Transverse colon (tissue), 4 donors: ENCODE data around the gene C2CD4B. TPM values are rescaled to one million over a fixed set of nuclear protein-coding genes. Genes with fewer than 3 reads are reported as not detected.

Source experiments
- DNase-seq: peaks from one replicate; pipeline ENCODE4 v3.0.0-alpha.2; 2019
- H3K27ac ChIP-seq, 4 donors: fragments of 200-600 bp; sonication (generic); 2 replicates each; pipeline ENCODE4 v1.5.1; 2016 to 2018; ENCODE audit warnings: inconsistent platforms in 4 of 4
- H3K27me3 ChIP-seq: fragments of 200-600 bp; sonication (generic); 2 replicates; pipeline ENCODE4 v1.5.1; 2017; ENCODE audit warnings: inconsistent platforms
- H3K36me3 ChIP-seq, 4 donors: fragments of 200-600 bp; sonication (generic); 2 replicates each; pipeline ENCODE4 v1.5.1; 2017 to 2019; ENCODE audit warnings: inconsistent platforms in 4 of 4
- H3K4me1 ChIP-seq, 4 donors: fragments of 200-600 bp; sonication (generic); 2 replicates each; pipeline ENCODE4 v1.5.1; 2017 to 2020; ENCODE audit warnings: inconsistent platforms in 4 of 4
- H3K4me3 ChIP-seq, 4 donors: fragments of 200-600 bp; sonication (generic); 1 replicate in 1 of 4; 2 replicates in 3 of 4; pipeline versions ENCODE4 v1.5.1 to v1.6.1; 2017 to 2019; ENCODE audit warnings: inconsistent platforms in 4 of 4
- H3K9me3 ChIP-seq, 2 donors: fragments of 200-600 bp; sonication (generic); 2 replicates each; pipeline ENCODE4 v1.5.1; 2017 to 2019; ENCODE audit warnings: inconsistent platforms in 2 of 2
- EP300 ChIP-seq: sonication (generic); formaldehyde crosslinking; IDR thresholded peaks from one replicate; pipeline ENCODE4 v1.6.1; 2017; ENCODE audit warnings: antibody characterized with exemption, low read depth
- POLR2A ChIP-seq: fragments of 450-650 bp; IDR thresholded peaks from one replicate; pipeline ENCODE4 v1.6.1; 2016; ENCODE audit warnings: antibody characterized with exemption, mild to moderate bottlenecking, moderate library complexity
- POLR2AphosphoS5 ChIP-seq, 3 donors: sonication (generic); formaldehyde crosslinking; IDR thresholded peaks; one replicate each; pipeline ENCODE4 v1.6.1; 2016; ENCODE audit warnings: antibody characterized with exemption in 3 of 3
- WGBS, 2 donors: methylation state at CpG; one replicate each; pipeline ENCODE4 v1.1.5; 2018; ENCODE audit warnings: low coverage in 1 of 2; 5-methylcytosine and 5-hydroxymethylcytosine counted together
- in situ Hi-C, 4 donors: fragments of 200-750 bp; cut with MboI; loops; one replicate each; pipeline versions ENCODE4 v1.15.0 to v1.15.1; 2017; ENCODE audit warnings: low sequenced_read_pairs in 3 of 4, low pct_ligation_motif_present in 1 of 4, low pct_unique_long_range_greater_than_20kb in 1 of 4
- intact Hi-C: fragments of 100-400 bp; cut with DNase I; formaldehyde crosslinking; loops from one replicate; pipeline ENCODE4 v1.15.1; 2023; ENCODE audit warnings: low total_unique reads
- total RNA-seq, 4 donors: library from RNA; depleted of rRNA; stranded (reverse); fragments of >200 nt; gene quantifications; one replicate each; pipeline ENCODE4 v1.1.0, GENCODE V29; 2016
- TF ChIP-seq, protein P1 (sequence below), 5 experiments: fragments of 200-600 bp in 3 of 5; fragments of 450-650 bp in 2 of 5; sonication (generic) in 3 of 5; IDR thresholded peaks; 1 replicate in 2 of 5; 2 replicates in 3 of 5; pipeline ENCODE4 v1.5.1; 2016 to 2017; ENCODE audit warnings: antibody characterized with exemption in 5 of 5, inconsistent platforms in 3 of 5, mild to moderate bottlenecking in 2 of 5, moderate library complexity in 1 of 5

C2CD4B gene
- total RNA-seq, 4 donors from 2014 or later, result 2.5 to 29.9 (median 2.7) TPM; not detected in 1

DNA sequence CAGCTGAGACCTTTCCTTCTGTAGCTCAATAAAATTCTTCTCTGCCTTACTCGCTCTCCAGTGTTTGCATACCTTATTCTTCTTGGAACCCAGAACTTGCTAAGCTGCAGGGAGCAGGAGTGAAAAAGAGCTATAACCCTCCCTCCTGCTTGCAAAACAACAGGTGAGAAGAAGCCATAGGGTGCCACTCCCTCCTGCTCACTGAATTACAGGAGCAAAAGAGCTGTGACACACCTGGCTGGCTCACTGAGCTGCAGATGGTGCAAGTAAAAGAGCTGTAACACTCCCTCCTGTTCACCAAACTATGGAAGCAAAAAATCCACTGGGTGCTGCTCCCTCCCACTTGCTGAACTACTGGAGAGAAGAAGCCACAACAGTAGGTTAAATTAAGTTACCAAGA lies 44.2 kb upstream of the C2CD4B start:
- no peaks in the 10 kb centered on the region for H3K36me3 ChIP-seq
- H3K27me3 ChIP-seq, result no peaks in the 10 kb centered on the region
- H3K27ac ChIP-seq, result peak overlapping the region in 3 of 4 donors; percentile 38 to 43 (median 40)
- H3K4me3 ChIP-seq, result no peak overlapping the region
- in situ Hi-C loops, result no loop called here
- DNase-seq, result peak; percentile 59
- no peak for TF ChIP-seq POLR2AphosphoS5 (IDR thresholded peaks at IDR 0.05)
- TF ChIP-seq POLR2A, result no peak
- no peak for TF ChIP-seq EP300
- TF ChIP-seq, protein P1, sequence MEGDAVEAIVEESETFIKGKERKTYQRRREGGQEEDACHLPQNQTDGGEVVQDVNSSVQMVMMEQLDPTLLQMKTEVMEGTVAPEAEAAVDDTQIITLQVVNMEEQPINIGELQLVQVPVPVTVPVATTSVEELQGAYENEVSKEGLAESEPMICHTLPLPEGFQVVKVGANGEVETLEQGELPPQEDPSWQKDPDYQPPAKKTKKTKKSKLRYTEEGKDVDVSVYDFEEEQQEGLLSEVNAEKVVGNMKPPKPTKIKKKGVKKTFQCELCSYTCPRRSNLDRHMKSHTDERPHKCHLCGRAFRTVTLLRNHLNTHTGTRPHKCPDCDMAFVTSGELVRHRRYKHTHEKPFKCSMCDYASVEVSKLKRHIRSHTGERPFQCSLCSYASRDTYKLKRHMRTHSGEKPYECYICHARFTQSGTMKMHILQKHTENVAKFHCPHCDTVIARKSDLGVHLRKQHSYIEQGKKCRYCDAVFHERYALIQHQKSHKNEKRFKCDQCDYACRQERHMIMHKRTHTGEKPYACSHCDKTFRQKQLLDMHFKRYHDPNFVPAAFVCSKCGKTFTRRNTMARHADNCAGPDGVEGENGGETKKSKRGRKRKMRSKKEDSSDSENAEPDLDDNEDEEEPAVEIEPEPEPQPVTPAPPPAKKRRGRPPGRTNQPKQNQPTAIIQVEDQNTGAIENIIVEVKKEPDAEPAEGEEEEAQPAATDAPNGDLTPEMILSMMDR (IDR thresholded peaks at IDR 0.05), result no peak
- H3K9me3 ChIP-seq, result peaks cover 0 to 3% of the 10 kb centered on the region in 2 donors
- no peaks in the 10 kb centered on the region for H3K4me1 ChIP-seq
- intact Hi-C loops, result no loop called here
- 56 to 75% methylated on average over 1 of the region's 1 CpG for WGBS, 2 donors

DNA sequence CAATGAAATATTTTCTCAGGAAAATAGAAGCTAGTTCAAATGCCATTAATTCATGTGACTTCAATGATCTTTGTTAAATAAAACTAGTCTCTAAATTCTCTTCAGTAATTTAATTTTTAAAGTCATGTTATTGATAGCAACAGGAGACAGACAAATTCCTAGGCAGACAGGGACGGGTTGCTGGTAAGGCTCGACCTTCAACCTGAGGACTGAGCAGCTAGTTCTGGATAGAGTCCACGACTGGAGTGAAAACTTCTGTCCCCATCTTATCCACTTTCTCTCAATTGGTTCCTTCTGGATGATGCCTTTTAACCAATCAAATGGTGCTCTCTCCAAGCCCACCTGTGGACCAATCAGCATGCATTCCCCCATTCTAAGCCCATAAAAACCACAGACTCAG lies 43.8 kb upstream of the C2CD4B start:
- intact Hi-C loops (no loop called here), in situ Hi-C loops (no loop called here)
- no peaks in the 10 kb centered on the region for H3K4me1 ChIP-seq
- WGBS, 2 donors, result 83% methylated on average over 3 of the region's 3 CpGs
- no peaks in the 10 kb centered on the region for H3K36me3 ChIP-seq
- no peaks in the 10 kb centered on the region for H3K27me3 ChIP-seq
- no peak overlapping the region for H3K4me3 ChIP-seq
- DNase-seq, result no peak
- H3K27ac ChIP-seq, result peak overlapping the region in 2 of 4 donors; percentile 38 to 43
- H3K9me3 ChIP-seq, result peaks cover 0 to 3% of the 10 kb centered on the region in 2 donors
- TF ChIP-seq POLR2AphosphoS5 (IDR thresholded peaks at IDR 0.05) (no peak), EP300 (no peak), POLR2A (no peak)
- TF ChIP-seq, protein P1 (IDR thresholded peaks at IDR 0.05), result no peak

DNA sequence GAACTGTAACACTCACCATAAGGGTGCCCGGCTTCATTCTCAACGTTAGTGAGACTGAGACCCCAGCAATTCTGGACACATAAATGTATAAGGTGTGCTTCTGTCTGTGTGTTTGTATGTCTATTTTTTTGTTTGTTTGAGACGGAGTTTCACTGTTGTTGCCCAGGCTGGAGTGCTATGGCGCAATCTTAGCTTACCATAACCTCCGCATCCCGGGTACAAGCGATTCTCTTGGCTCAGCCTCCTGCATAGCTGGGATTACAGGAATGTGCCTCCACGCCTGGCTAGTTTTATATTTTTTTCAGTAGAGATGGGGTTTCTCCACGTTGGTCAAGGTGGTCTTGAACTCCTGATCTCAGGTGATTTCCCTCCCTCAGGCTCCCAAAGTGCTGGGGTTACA lies 43.3 kb upstream of the C2CD4B start:
- Histone ChIP-seq H3K27me3 (no peaks in the 10 kb centered on the region), H3K9me3 (peaks cover 0 to 3% of the 10 kb centered on the region in 2 donors), H3K27ac (no peak overlapping the region), H3K4me1 (no peaks in the 10 kb centered on the region), H3K4me3 (no peak overlapping the region), H3K36me3 (no peaks in the 10 kb centered on the region)
- TF ChIP-seq POLR2AphosphoS5 (IDR thresholded peaks at IDR 0.05) (no peak), POLR2A (no peak), EP300 (no peak)
- TF ChIP-seq, protein P1 (IDR thresholded peaks at IDR 0.05), result no peak
- 89 to 91% methylated on average over 6 to 9 of the region's 9 CpGs for WGBS, 2 donors
- no peak for DNase-seq
- in situ Hi-C loops (no loop called here), intact Hi-C loops (no loop called here)

DNA sequence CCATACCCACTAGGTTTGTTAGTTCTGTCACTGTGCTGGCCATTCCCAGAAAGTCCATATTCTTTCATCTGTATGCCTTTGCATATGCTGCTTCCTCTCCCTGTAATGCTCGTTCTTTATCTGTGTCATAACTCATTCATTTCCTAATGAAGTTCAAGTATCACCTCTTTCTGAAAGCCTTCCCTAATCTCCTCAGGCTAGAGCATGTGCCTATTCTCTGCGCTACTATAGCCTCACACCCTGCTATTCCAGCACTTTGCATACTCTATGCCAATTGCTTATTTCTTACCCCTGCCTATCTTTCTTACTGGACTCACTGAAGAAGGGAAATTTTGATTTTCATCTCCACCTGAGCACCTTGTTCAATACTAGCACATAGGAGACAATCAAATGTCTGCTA lies 25.6 kb upstream of the C2CD4B start:
- no peak for DNase-seq
- Histone ChIP-seq H3K9me3 (no peaks in the 10 kb centered on the region), H3K27ac (no peak overlapping the region), H3K27me3 (peaks cover 11% of the 10 kb centered on the region), H3K4me1 (no peaks in the 10 kb centered on the region), H3K4me3 (no peak overlapping the region), H3K36me3 (no peaks in the 10 kb centered on the region)
- intact Hi-C loops, result no loop called here
- TF ChIP-seq EP300 (no peak), POLR2AphosphoS5 (IDR thresholded peaks at IDR 0.05) (no peak), POLR2A (no peak)
- TF ChIP-seq, protein P1 (IDR thresholded peaks at IDR 0.05), result no peak
- in situ Hi-C loops, result no loop called here
- 82 to 90% methylated on average over 2 of the region's 2 CpGs for WGBS, 2 donors
